Activated CD8-positive, alpha-beta T cell treated with anti-CD3 and anti-CD28 coated beads for 36 hours (primary cell): ENCODE measurements around the gene GABPB2. TPM values are rescaled to one million over a fixed set of nuclear protein-coding genes. Genes with fewer than 3 reads are reported as not detected.
A peak's percentile ranks its signal among the peaks of the same experiment; 100 is the strongest.

Source experiments
- ATAC-seq: fragments of 200-7000 bp; cut with Tn5 transposase; one replicate; pipeline ENCODE4 v1.10.0; 2021; ENCODE audit warnings: mild to moderate bottlenecking, moderate library complexity
- CTCF ChIA-PET: fragments of 350-600 bp; sonication (Branson Sonifier 250); formaldehyde crosslinking; loops from one replicate; lab custom pipeline; 2021; ENCODE audit warnings: antibody characterized with exemption; lab: Charles Lee
- POLR2A ChIA-PET: fragments of 350-600 bp; sonication (Branson Sonifier 250); formaldehyde crosslinking; loops from one replicate; lab custom pipeline; 2021; ENCODE audit warnings: antibody characterized with exemption; lab: Charles Lee
- DNase-seq: peaks from one replicate; pipeline ENCODE4 v3.0.0-alpha.2; 2020
- H3K27ac Mint-ChIP-seq: one replicate; pipeline ENCODE4 v1.8.0; 2021; ENCODE audit warnings: mild to moderate bottlenecking, mixed read lengths
- H3K27me3 Mint-ChIP-seq: one replicate; pipeline ENCODE4 v1.8.0; 2021; ENCODE audit warnings: mixed read lengths
- H3K36me3 Mint-ChIP-seq: one replicate; pipeline ENCODE4 v1.8.0; 2021; ENCODE audit warnings: low read depth, mixed read lengths
- H3K4me1 Mint-ChIP-seq: one replicate; pipeline ENCODE4 v1.8.0; 2021; ENCODE audit warnings: low read depth, mixed read lengths
- H3K4me3 Mint-ChIP-seq: one replicate; pipeline ENCODE4 v1.8.0; 2021; ENCODE audit warnings: mild to moderate bottlenecking, moderate library complexity, mixed read lengths
- H3K9me3 Mint-ChIP-seq: one replicate; pipeline ENCODE4 v1.8.0; 2021; ENCODE audit warnings: mixed read lengths
- CTCF ChIP-seq: fragments of 200-600 bp; IDR thresholded peaks from one replicate; pipeline ENCODE4 v1.8.0; 2022; ENCODE audit warnings: antibody characterized with exemption, mild to moderate bottlenecking
- intact Hi-C: fragments of 100-400 bp; cut with micrococcal nuclease; formaldehyde crosslinking; loops from one replicate; pipeline ENCODE4 v1.10.0; 2022
- total RNA-seq, 2 experiments: library from RNA; stranded (reverse); gene quantifications; one replicate each; pipeline ENCODE4 v1.2.3, GENCODE V29; 2021

GABPB2 gene
- total RNA-seq, 2 experiments from 2014 or later = 17.5 to 19.3 TPM

DNA sequence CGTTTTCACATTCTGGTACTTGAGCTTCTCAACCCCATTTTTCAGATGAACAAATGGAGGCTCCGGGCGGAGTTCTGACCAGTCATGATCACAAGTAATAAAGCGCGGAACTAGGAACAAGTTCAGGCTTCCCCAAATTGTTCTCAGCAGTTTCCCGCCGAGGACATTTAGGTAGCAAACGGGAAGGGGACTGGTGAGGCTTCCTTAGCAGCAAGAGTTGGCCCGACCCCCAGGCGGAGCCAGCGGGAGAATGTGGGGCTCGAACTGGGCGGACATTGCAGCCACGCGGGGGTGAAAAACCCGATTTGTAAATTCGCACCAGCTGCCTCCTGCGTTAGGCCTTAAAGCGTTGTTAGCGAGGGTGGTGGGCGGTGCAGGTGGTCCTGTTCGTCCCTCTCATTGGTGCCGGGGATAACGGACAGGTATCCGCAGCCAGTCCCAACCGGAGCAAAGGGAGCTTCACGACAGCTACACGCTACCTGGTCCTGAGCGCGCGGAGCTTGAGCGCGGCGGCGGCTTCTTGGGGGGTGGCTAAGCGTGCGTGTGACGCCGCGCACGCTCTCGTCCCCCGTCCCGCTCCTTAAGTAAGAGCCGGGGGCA, 60.5 kb downstream of the GABPB2 start:
- peak overlapping the region; percentile 75 for H3K27ac Mint-ChIP-seq
- H3K4me3 Mint-ChIP-seq = peak overlapping the region; percentile 69
- no peaks in the 10 kb centered on the region for H3K36me3 Mint-ChIP-seq
- ChIA-PET POLR2A (interaction anchor here (0.7 to 3.0 kb wide), 18 partner anchors 8 to 157 kb away, joined by 3 to 14 read pairs (median 3); partner anchors contain the start of genes MINDY1, TNFAIP8L2, VPS72 and ZNF687), CTCF (interaction anchor here (0.6 to 3.3 kb wide), 17 partner anchors 9 to 151 kb away, joined by 3 to 23 read pairs (median 3); partner anchors contain the start of genes C1orf56, TMOD4, TNFAIP8L2 and ZNF687)
- ATAC-seq = peak; percentile 100
- no peak for TF ChIP-seq CTCF
- peak; percentile 96 for DNase-seq
- intact Hi-C loops = no loop called here
- no peaks in the 10 kb centered on the region for H3K9me3 Mint-ChIP-seq
- H3K4me1 Mint-ChIP-seq = peaks cover 12% of the 10 kb centered on the region
- no peaks in the 10 kb centered on the region for H3K27me3 Mint-ChIP-seq

GRCh38 chr1:151131701-151132334, 61.3 kb downstream of the GABPB2 start:
- H3K36me3 Mint-ChIP-seq = no peaks in the 10 kb centered on the region
- no peak for TF ChIP-seq CTCF

GRCh38 chr1:151132335-151133017, 61.9 kb downstream of the GABPB2 start:
- peak overlapping the region; percentile 69 for H3K4me3 Mint-ChIP-seq
- ATAC-seq (no peak), DNase-seq (no peak)
- no peaks in the 10 kb centered on the region for H3K9me3 Mint-ChIP-seq
- CTCF ChIA-PET = interaction anchor here (3.3 kb wide), 1 partner anchor 33 kb away, joined by 23 read pairs; no protein-coding TSS in a partner anchor
- POLR2A ChIA-PET = interaction anchor here (1.1 to 3.0 kb wide), 3 partner anchors 18 to 149 kb away, joined by 3 to 14 read pairs (median 5); partner anchors contain the start of genes TNFAIP8L2 and ZNF687
- no peak for TF ChIP-seq CTCF
- H3K27me3 Mint-ChIP-seq = no peaks in the 10 kb centered on the region
- intact Hi-C loops = no loop called here
- H3K4me1 Mint-ChIP-seq = peaks cover 12% of the 10 kb centered on the region
- no peaks in the 10 kb centered on the region for H3K36me3 Mint-ChIP-seq
- H3K27ac Mint-ChIP-seq = no peak overlapping the region

More at GRCh38 chr1:151131701-151132334, 61.3 kb downstream of the GABPB2 start:
- ChIA-PET CTCF (interaction anchor here (0.7 to 3.3 kb wide), 15 partner anchors 9 to 150 kb away, joined by 3 to 23 read pairs (median 3); partner anchors contain the start of genes C1orf56, TMOD4, TNFAIP8L2 and ZNF687), POLR2A (interaction anchor here (0.7 to 3.0 kb wide), 15 partner anchors 10 to 158 kb away, joined by 3 to 14 read pairs (median 3); partner anchors contain the start of genes MINDY1, TNFAIP8L2, VPS72 and ZNF687)
- intact Hi-C loops = no loop called here
- Mint-ChIP-seq H3K4me3 (peak overlapping the region; percentile 69), H3K4me1 (peaks cover 12% of the 10 kb centered on the region), H3K9me3 (no peaks in the 10 kb centered on the region), H3K27ac (peak overlapping the region; percentile 75), H3K27me3 (no peaks in the 10 kb centered on the region)
- DNase-seq (no peak), ATAC-seq (no peak)

DNA sequence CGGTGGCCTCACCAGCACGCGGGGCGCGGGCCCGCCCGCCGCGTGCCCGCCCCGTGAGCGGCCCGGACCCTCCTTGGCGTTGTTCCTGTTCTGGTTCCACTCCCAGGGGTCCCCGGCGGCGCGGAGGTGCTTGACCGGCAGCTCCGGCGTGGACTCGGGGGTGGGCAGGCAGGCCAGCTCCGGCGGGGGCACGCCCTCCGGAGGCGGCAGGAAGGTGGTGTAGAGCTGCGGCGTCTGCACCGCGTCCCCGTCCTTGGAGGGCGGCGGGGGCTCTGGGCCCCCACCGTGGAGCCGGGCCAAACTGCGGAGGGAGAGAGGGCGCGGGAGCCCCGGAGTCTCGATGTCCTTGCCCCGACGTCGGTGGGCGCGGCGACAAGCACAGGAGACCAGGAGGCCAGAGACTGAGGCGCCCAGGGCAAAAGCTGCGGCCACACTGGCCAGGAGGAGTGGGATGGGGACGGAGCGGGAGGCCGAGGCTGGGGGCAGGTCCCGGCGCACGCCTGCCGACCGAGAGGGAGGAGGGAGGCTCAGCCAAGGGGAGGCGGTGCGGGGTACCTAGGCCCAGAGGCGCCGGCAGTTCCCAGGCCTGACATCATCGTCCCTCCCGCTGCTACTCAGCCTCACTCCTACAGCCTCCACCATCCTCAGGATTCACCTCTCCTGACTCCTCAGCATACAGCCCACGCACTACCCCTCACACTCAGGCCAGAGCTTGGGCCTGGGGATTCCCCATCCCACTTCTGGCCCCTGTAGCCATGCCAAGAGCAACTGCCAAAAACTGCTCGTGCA, 62.7 kb downstream of the GABPB2 start:
- CTCF ChIA-PET = interaction anchor here (1.2 to 2.3 kb wide), 2 partner anchors 8 to 24 kb away, joined by 3 to 7 read pairs; partner anchors contain the start of gene TNFAIP8L2
- ATAC-seq (no peak), DNase-seq (no peak)
- POLR2A ChIA-PET = no interaction called here
- no peak for TF ChIP-seq CTCF
- Mint-ChIP-seq H3K4me1 (peaks cover 12% of the 10 kb centered on the region), H3K9me3 (no peaks in the 10 kb centered on the region), H3K27ac (no peak overlapping the region), H3K36me3 (no peaks in the 10 kb centered on the region), H3K27me3 (no peaks in the 10 kb centered on the region), H3K4me3 (no peak overlapping the region)
- intact Hi-C loops = no loop called here
